HepG2 (cell line): ENCODE data around the gene NCOA1. TPM values are rescaled to one million over a fixed set of nuclear protein-coding genes. Genes with fewer than 3 reads are reported as not detected.

Experiments
- ATAC-seq: fragments of 200-7000 bp; cut with Tn5 transposase; 3 replicates; pipeline ENCODE4 v1.9.1; 2020; ENCODE audit warnings: mild to moderate bottlenecking, moderate library complexity
- BruUV-seq: library from RNA; stranded (reverse); fragments of 400-500 nt; replicated peaks from 2 replicates; lab custom pipeline; 2021; lab: Mats Ljungman, UMichigan
- CTCF ChIA-PET: fragments of 300-600 bp; formaldehyde crosslinking; extraction: SDS; loops from one replicate; lab custom pipeline; 2021; ENCODE audit warnings: low total read pairs, inconsistent platforms, low intra/inter-chr PET ratio; lab: Yijun Ruan, JAX
- POLR2A ChIA-PET: fragments of 350-600 bp; sonication (Branson Sonifier 250); formaldehyde crosslinking; loops from one replicate; lab custom pipeline; 2020; ENCODE audit warnings: antibody characterized with exemption, inconsistent platforms; lab: Yijun Ruan, JAX
- DNase-seq: peaks from one replicate; pipeline ENCODE4 v3.0.0-alpha.2; 2015; ENCODE audit warnings: low spot score
- FAIRE-seq: peaks from 3 replicates; lab custom pipeline; 2011; peaks lifted over from hg19 to GRCh38; lab: Jason Lieb, UNC
- H2AFZ ChIP-seq: one replicate; pipeline ENCODE4 v1.6.1; 2011; ENCODE audit warnings: low read length, inconsistent platforms
- H3K27ac ChIP-seq: fragments of 300-600 bp; 3 replicates; pipeline ENCODE4 v1.8.0; 2011; ENCODE audit warnings: mixed run types, mild to moderate bottlenecking, mixed read lengths, low read length, inconsistent platforms; ENCODE audit not compliant: insufficient read depth; ENCODE audit errors: extremely low read length
- H3K27me3 ChIP-seq, 2 experiments: fragments of 200-600 bp in 1 of 2; 2 replicates in 1 of 2; 3 replicates in 1 of 2; pipeline versions ENCODE4 v1.6.0 to v1.8.0; 2011; ENCODE audit warnings: low read length in 2 of 2, mild to moderate bottlenecking in 2 of 2, moderate library complexity in 2 of 2, inconsistent platforms in 1 of 2; ENCODE audit not compliant: insufficient read depth in 2 of 2, control insufficient read depth in 1 of 2
- H3K36me3 ChIP-seq, 2 experiments: fragments of 200-600 bp in 1 of 2; replicated peaks in 1 of 2; 2 replicates in 1 of 2; 3 replicates in 1 of 2; pipeline versions ENCODE4 v1.5.1 to v1.8.0; 2011; ENCODE audit warnings: low read length in 2 of 2, inconsistent platforms in 1 of 2; ENCODE audit not compliant: insufficient read depth in 2 of 2, control insufficient read depth in 1 of 2
- H3K4me1 ChIP-seq: 2 replicates; pipeline ENCODE4 v1.5.1; 2012; ENCODE audit warnings: low read length, inconsistent platforms; ENCODE audit not compliant: insufficient read depth
- H3K4me2 ChIP-seq: 2 replicates; pipeline ENCODE4 v1.6.0; 2011; ENCODE audit warnings: low read depth, low read length, inconsistent platforms
- H3K4me3 ChIP-seq, 3 experiments: fragments of 200-600 bp in 1 of 3; sonication (generic), shearing (Covaris generic) in 1 of 3; replicated peaks in 1 of 3; 2 replicates each; pipeline ENCODE4 v1.5.1; 2011 to 2016; ENCODE audit warnings: low read length in 3 of 3, inconsistent platforms in 2 of 3, low read depth in 2 of 3, mild to moderate bottlenecking in 2 of 3, control low read depth in 1 of 3, mixed read lengths in 1 of 3; ENCODE audit not compliant: insufficient read depth in 1 of 3
- H3K79me2 ChIP-seq: one replicate; pipeline ENCODE4 v1.6.1; 2011; ENCODE audit warnings: low read length, inconsistent platforms; ENCODE audit not compliant: insufficient read depth
- H3K9ac ChIP-seq: 2 replicates; pipeline ENCODE4 v1.6.0; 2011; ENCODE audit warnings: mild to moderate bottlenecking, low read depth, low read length, inconsistent platforms; ENCODE audit not compliant: insufficient read depth
- H3K9me3 ChIP-seq: 2 replicates; pipeline ENCODE4 v1.5.1; 2012; ENCODE audit warnings: mild to moderate bottlenecking, low read length
- H4K20me1 ChIP-seq: 2 replicates; pipeline ENCODE4 v1.6.0; 2011; ENCODE audit warnings: inconsistent platforms, mild to moderate bottlenecking, low read length, moderate library complexity; ENCODE audit not compliant: insufficient read depth
- CBX5 ChIP-seq: sonication (generic); formaldehyde crosslinking; IDR thresholded peaks from 2 replicates; pipeline ENCODE4 v1.4.0; 2020; ENCODE audit warnings: missing genetic modification reagents, borderline replicate concordance
- MTF2 ChIP-seq: sonication (generic); formaldehyde crosslinking; IDR thresholded peaks from 2 replicates; pipeline ENCODE4 v1.5.0; 2020; ENCODE audit warnings: missing genetic modification reagents, borderline replicate concordance
- NCOR1 ChIP-seq: fragments of 200-600 bp; sonication (generic); IDR thresholded peaks from 2 replicates; pipeline ENCODE4 v1.7.0; 2017; ENCODE audit warnings: antibody characterized with exemption, low read length, borderline replicate concordance
- RCOR2 ChIP-seq: IDR thresholded peaks from 2 replicates; pipeline ENCODE4 v1.6.1; 2016; ENCODE audit warnings: missing biosample characterization, missing genetic modification reagents
- ZNF225 ChIP-seq: sonication (generic); formaldehyde crosslinking; IDR thresholded peaks from 2 replicates; pipeline ENCODE4 v1.4.0; 2020; ENCODE audit warnings: mild to moderate bottlenecking, missing genetic modification reagents
- ZNF451 ChIP-seq: sonication (generic); formaldehyde crosslinking; IDR thresholded peaks from 2 replicates; pipeline ENCODE4 v1.5.0; 2020; ENCODE audit warnings: mild to moderate bottlenecking, missing genetic modification reagents
- ZNF556 ChIP-seq: sonication (generic); formaldehyde crosslinking; IDR thresholded peaks from 2 replicates; pipeline ENCODE4 v1.4.0; 2020; ENCODE audit warnings: mild to moderate bottlenecking, missing genetic modification reagents, borderline replicate concordance
- ZNF678 ChIP-seq: sonication (generic); formaldehyde crosslinking; IDR thresholded peaks from 2 replicates; pipeline ENCODE4 v1.4.0; 2020; ENCODE audit warnings: mild to moderate bottlenecking, missing genetic modification reagents
- ZNF776 ChIP-seq: sonication (generic); formaldehyde crosslinking; IDR thresholded peaks from 2 replicates; pipeline ENCODE4 v1.4.0; 2020; ENCODE audit warnings: mild to moderate bottlenecking, missing genetic modification reagents
- ZSCAN22 ChIP-seq: sonication (generic); formaldehyde crosslinking; IDR thresholded peaks from 2 replicates; pipeline ENCODE4 v1.4.0; 2020; ENCODE audit warnings: mild to moderate bottlenecking, missing genetic modification reagents
- ZSCAN30 ChIP-seq: sonication (generic); formaldehyde crosslinking; IDR thresholded peaks from 2 replicates; pipeline ENCODE4 v1.5.0; 2020; ENCODE audit warnings: mild to moderate bottlenecking, missing genetic modification reagents
- WGBS: methylation state at CpG from one replicate; pipeline ENCODE4 v1.1.6; 2017; ENCODE audit warnings: low lambda C conversion rate; 5-methylcytosine and 5-hydroxymethylcytosine counted together
- in situ Hi-C: cut with HindIII; loops from 2 replicates; pipeline ENCODE4 v1.10.0; 2017; ENCODE audit warnings: low pct_unique_long_range_greater_than_20kb; ENCODE audit not compliant: extremely low pct_ligation_motif_present
- intact Hi-C: fragments of 100-400 bp; cut with micrococcal nuclease; formaldehyde crosslinking; loops from one replicate; pipeline ENCODE4 v1.10.0; 2022; ENCODE audit not compliant: unreplicated experiment
- polyA plus RNA-seq, 8 experiments: library from polyadenylated mRNA; depleted of rRNA in 3 of 8; stranded (reverse) in 7 of 8; unstranded in 1 of 8; fragments of >200 nt; fragmentation: Illumina TruSeq in 4 of 8; extraction: Trizol in 4 of 8; gene quantifications; 2 replicates each; pipeline versions ENCODE4 v1.2.1 to v1.2.3, GENCODE V29; 2011 to 2016; ENCODE audit warnings: low read depth in 4 of 8, missing spikeins in 1 of 8, mixed read lengths in 1 of 8; ENCODE audit not compliant: insufficient read depth in 1 of 8
- total RNA-seq, 5 experiments: library from RNA; depleted of rRNA; stranded (reverse); fragments of >200 nt; fragmentation: Illumina TruSeq; extraction: Trizol; gene quantifications; 2 replicates each; pipeline ENCODE4 v1.2.3, GENCODE V29; 2016; ENCODE audit warnings: low read depth in 1 of 5
- TF ChIP-seq, protein P1 (sequence below): sonication (generic); formaldehyde crosslinking; IDR thresholded peaks from 2 replicates; pipeline ENCODE4 v1.5.0; 2020; ENCODE audit warnings: missing genetic modification reagents, mild to moderate bottlenecking, borderline replicate concordance
- TF ChIP-seq, protein P2 (sequence below): IDR thresholded peaks from 2 replicates; pipeline ENCODE4 v1.6.1; 2012; ENCODE audit warnings: low read length, improper control_type of control experiment
- TF ChIP-seq, protein P3 (sequence below): IDR thresholded peaks from 2 replicates; pipeline ENCODE4 v1.6.1; 2016; ENCODE audit warnings: control low read depth
- TF ChIP-seq, protein P4 (sequence below): sonication (generic); formaldehyde crosslinking; IDR thresholded peaks from 2 replicates; pipeline ENCODE4 v1.4.0; 2020; ENCODE audit warnings: missing genetic modification reagents
- TF ChIP-seq, protein P5 (sequence below): sonication (generic); formaldehyde crosslinking; IDR thresholded peaks from 2 replicates; pipeline ENCODE4 v1.4.0; 2020; ENCODE audit warnings: missing genetic modification reagents

The NCOA1 gene
- total and polyA plus RNA-seq, 2 of the 13 experiments (the other 11 are each of a cell fraction or from before 2014, with no cell fraction given): 10.0 to 10.4 TPM

DNA sequence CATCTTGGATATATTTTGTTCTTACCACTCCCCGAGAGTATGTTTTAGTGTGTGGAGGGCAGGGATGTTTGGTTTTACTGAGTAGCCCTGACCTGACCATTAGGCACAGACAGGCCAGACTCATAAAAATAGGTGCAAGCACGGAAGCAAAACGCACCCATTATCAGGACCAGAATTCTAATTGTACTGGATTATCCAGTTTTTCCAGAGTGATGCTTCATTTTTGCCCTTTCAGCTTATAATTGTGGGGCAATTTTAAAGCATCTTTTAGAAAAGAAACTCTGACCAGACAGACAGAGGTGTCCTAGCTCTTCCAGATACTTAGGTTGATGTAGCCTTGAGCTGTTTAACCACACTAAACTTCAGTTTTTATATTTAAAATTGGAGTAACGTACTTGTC, 4.4 kb downstream of the NCOA1 start:
- Histone ChIP-seq H3K9ac (no peak overlapping the region), H3K9me3 (no peaks in the 10 kb centered on the region), H4K20me1 (no peaks in the 10 kb centered on the region), H3K27me3 (peaks cover 0 to 6% of the 10 kb centered on the region in 2 experiments; a peak in 2 of 5 replicates)
- POLR2A ChIA-PET: no interaction called here
- no peak for DNase-seq
- 86% methylated on average over 4 of the region's 4 CpGs for WGBS
- FAIRE-seq: no peak
- ATAC-seq: no peak
- TF ChIP-seq, protein P1, sequence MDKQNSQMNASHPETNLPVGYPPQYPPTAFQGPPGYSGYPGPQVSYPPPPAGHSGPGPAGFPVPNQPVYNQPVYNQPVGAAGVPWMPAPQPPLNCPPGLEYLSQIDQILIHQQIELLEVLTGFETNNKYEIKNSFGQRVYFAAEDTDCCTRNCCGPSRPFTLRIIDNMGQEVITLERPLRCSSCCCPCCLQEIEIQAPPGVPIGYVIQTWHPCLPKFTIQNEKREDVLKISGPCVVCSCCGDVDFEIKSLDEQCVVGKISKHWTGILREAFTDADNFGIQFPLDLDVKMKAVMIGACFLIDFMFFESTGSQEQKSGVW (CRISPR knock-in tag): no peak
- TF ChIP-seq ZNF776 (CRISPR knock-in tag) (no peak), ZSCAN22 (CRISPR knock-in tag) (no peak), ZNF678 (CRISPR knock-in tag) (no peak), ZNF451 (no peak), NCOR1 (no peak), RCOR2 (CRISPR knock-in tag) (no peak), CBX5 (no peak), MTF2 (no peak), ZNF556 (CRISPR knock-in tag) (no peak), ZSCAN30 (CRISPR knock-in tag) (no peak), ZNF225 (no peak)
- TF ChIP-seq, protein P2, sequence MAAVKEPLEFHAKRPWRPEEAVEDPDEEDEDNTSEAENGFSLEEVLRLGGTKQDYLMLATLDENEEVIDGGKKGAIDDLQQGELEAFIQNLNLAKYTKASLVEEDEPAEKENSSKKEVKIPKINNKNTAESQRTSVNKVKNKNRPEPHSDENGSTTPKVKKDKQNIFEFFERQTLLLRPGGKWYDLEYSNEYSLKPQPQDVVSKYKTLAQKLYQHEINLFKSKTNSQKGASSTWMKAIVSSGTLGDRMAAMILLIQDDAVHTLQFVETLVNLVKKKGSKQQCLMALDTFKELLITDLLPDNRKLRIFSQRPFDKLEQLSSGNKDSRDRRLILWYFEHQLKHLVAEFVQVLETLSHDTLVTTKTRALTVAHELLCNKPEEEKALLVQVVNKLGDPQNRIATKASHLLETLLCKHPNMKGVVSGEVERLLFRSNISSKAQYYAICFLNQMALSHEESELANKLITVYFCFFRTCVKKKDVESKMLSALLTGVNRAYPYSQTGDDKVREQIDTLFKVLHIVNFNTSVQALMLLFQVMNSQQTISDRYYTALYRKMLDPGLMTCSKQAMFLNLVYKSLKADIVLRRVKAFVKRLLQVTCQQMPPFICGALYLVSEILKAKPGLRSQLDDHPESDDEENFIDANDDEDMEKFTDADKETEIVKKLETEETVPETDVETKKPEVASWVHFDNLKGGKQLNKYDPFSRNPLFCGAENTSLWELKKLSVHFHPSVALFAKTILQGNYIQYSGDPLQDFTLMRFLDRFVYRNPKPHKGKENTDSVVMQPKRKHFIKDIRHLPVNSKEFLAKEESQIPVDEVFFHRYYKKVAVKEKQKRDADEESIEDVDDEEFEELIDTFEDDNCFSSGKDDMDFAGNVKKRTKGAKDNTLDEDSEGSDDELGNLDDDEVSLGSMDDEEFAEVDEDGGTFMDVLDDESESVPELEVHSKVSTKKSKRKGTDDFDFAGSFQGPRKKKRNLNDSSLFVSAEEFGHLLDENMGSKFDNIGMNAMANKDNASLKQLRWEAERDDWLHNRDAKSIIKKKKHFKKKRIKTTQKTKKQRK: no peak
- TF ChIP-seq, protein P3, sequence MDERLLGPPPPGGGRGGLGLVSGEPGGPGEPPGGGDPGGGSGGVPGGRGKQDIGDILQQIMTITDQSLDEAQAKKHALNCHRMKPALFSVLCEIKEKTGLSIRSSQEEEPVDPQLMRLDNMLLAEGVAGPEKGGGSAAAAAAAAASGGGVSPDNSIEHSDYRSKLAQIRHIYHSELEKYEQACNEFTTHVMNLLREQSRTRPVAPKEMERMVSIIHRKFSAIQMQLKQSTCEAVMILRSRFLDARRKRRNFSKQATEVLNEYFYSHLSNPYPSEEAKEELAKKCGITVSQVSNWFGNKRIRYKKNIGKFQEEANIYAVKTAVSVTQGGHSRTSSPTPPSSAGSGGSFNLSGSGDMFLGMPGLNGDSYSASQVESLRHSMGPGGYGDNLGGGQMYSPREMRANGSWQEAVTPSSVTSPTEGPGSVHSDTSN (CRISPR knock-in tag): no peak
- TF ChIP-seq, protein P4, sequence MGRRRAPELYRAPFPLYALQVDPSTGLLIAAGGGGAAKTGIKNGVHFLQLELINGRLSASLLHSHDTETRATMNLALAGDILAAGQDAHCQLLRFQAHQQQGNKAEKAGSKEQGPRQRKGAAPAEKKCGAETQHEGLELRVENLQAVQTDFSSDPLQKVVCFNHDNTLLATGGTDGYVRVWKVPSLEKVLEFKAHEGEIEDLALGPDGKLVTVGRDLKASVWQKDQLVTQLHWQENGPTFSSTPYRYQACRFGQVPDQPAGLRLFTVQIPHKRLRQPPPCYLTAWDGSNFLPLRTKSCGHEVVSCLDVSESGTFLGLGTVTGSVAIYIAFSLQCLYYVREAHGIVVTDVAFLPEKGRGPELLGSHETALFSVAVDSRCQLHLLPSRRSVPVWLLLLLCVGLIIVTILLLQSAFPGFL: no peak
- TF ChIP-seq, protein P5, sequence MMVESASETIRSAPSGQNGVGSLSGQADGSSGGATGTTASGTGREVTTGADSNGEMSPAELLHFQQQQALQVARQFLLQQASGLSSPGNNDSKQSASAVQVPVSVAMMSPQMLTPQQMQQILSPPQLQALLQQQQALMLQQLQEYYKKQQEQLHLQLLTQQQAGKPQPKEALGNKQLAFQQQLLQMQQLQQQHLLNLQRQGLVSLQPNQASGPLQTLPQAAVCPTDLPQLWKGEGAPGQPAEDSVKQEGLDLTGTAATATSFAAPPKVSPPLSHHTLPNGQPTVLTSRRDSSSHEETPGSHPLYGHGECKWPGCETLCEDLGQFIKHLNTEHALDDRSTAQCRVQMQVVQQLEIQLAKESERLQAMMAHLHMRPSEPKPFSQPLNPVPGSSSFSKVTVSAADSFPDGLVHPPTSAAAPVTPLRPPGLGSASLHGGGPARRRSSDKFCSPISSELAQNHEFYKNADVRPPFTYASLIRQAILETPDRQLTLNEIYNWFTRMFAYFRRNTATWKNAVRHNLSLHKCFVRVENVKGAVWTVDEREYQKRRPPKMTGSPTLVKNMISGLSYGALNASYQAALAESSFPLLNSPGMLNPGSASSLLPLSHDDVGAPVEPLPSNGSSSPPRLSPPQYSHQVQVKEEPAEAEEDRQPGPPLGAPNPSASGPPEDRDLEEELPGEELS (CRISPR knock-in tag): no peak
- TF ChIP-seq, all 625 proteins: peak for 0
- no peak overlapping the region for H3K4me2 ChIP-seq
- H2AFZ ChIP-seq: no peak overlapping the region
- intact Hi-C loops (no loop called here), in situ Hi-C loops (loop anchor here (10.0 kb wide), 1 partner anchor 299 kb away; the partner anchor contains the start of genes CENPO and PTRHD1)
- CTCF ChIA-PET: no interaction called here
- H3K79me2 ChIP-seq: peaks cover 4% of the 10 kb centered on the region
- H3K36me3 ChIP-seq: no peaks in the 10 kb centered on the region
- no peak overlapping the region for H3K4me3 ChIP-seq
- BruUV-seq: TSS peak; percentile 36
- H3K4me1 ChIP-seq: peaks cover 18% of the 10 kb centered on the region
- no peak overlapping the region for H3K27ac ChIP-seq
